Superior temporal gyrus (tissue), 1 donor: ENCODE results near the gene RSL1D1.
"Not testable (repeated sequence)": the region's sequence is repeated elsewhere in the genome, so short reads cannot be mapped to it uniquely, and the experiment has no call there.

Experiments
- DNase-seq: peaks from one replicate; pipeline ENCODE4 v3.0.0-alpha.2; 2016; ENCODE audit errors: extremely low spot score

RSL1D1 gene

DNA sequence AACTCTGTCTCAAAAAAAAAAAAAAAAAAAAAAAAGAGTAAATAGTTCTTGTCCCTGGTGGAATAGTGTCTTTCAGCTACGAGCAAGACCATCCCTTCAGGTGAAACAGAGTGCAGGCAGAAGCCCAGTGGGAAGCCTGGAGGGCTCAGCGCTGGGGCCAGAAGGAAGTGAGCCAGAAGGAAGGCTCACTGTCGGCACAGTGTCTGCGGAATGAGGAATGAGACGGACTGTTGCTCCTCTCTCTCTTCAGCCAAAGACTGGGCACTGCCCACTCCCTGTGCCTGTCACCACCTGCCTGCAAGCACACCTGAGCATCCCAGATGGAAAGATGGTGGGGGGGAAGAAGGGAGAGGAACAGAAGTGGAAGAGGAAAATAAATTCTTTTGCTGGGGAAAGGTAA, 7.5 kb downstream of the RSL1D1 start:
- DNase-seq: no peak

DNA sequence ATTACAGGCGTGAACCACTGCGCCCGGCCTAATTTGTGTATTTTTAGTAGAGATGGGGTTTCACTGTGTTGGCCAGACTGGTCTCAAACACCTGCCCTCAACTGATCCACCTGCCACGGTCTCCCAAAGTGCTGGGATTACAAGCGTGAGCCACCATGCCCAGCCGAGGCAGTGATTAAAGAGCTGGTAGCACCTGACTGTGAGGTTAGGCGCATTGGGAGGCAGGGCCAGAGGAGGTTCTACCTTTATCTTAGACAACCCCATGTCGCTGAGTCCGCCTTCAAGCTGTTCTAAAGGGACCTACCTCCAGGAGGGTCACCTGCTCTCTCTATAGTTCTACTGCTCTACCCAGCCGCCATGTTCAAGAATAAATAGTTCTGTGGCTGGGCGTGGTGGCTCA, 8.1 kb downstream of the RSL1D1 start:
- no peak for DNase-seq

DNA sequence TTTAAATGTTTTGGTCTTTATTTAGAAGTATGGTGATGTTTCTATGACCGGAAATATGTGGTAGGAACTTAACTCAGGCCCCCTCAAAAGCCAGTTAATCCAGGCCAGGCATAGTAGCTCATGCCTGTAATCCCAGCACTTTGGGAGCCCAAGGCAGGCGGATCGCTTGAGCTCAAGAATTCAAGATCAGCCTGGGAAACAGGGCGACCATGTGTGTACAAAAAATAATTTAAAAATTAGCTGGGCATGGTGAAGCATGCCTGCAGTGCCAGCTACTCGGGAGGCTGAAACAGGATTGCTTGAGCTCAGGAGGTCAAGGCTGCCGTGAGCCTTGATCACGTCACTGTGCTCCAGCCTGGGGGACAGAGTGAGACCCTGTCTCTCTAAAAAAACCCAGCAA, 10.3 kb downstream of the RSL1D1 start:
- DNase-seq: no peak

- no peak for DNase-seq
Observed at GRCh38 chr16:11836650-11837244, 14.6 kb downstream of the RSL1D1 start.

DNA sequence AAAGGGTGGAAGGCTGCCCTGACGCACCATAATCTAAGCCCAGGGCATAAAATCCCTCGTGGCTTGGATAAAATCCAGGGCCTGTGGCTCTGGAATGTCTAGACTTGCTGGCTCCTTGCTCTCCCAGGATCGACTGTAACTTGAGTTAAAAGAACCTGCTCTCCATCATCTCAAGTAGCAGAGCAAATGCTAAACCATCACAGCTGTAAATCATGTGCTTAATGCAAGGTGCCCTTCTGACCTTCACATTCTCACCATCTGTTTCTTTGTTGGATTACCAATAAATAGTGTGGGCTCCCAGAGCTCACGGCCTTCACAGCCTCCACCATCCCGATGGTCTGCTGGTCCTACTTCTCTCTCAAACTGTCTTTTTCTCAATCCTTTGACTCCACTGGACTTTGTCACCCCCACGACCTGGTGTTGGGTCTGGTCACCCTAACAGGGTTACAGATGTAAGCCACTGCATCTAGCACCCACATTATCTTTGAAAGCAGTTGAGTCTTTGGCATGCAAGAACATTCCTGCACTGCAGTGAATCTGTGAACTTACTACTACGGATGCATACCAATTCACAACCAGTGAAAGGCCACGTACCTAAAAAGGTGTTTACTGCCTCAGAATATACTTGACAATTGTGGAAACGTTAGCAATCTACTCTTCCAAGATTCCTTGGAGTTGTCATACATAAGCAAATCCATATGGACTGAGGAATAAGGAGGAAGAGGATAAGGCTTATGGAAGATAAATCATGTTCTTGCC, 15.3 kb downstream of the RSL1D1 start:
- no peak for DNase-seq

DNA sequence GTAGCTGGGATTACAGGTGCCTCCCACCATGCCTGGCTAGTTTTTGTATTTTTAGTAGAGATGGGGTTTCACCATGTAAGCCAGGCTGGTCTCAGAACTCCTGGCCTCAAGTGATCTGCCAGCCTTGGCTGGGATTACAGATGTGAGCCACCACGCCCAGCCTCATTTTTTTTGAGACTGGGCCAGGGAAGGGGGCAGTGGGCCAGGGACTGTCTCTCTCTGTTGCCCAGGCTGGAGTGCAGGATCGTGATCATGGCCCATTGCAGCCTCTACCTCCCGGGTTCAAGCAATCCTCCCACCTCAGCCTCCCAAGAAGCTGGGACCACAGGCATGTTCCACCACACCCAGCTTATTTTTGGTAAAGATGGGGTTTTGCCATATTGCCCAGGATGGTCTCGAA, 16.0 kb downstream of the RSL1D1 start:
- no peak for DNase-seq

DNA sequence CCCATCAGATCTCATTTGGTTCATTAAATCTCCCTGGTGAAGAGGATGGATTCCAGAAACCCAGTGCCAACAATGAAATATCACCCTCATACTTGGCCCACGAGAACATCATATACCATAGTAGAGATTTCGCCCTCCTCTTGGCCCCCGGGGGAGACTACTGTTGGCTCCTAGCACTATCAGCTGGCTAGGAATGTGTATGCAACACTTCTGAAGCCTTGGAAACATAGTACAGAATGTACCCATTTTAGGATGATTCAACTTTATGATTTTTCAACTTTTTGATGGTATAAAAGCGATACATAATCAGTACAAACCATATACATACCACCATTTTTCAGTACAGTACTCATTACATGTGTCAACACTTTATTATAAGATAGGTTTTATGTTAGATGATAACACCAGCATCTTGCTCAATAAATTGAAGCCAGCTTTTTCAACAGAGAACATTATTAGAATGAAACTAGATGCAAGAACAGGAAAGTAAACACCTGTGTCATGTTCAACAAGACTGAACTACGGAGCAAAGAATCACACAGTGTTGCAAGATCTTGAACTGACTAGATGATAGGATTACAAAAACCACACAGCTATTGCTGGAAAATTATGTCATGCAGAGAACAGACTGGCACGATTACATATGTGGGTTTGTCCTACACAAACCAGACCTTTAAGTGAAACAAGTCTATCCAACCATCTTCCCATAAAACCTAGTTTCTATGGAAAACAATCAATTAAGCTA, 17.2 kb downstream of the RSL1D1 start:
- no peak for DNase-seq

DNA sequence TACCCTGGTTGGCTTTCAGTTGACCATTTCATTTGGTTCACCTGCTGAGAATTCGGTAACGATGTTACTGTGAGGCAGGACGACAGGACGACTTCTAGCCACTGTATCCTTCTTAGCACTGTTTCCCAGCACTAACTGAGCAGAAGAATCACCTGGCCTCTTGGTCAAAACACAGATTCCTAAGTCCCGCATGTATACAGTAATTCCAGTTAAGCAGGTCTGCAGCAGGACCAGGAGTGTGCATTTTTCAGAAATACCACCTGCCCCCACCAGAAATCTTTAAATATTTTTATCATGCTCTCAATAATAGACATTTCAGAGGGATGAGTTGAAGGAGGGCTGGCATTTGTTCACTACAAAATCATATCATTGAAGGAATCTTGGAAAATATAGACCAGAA, 22.6 kb downstream of the RSL1D1 start:
- DNase-seq: no peak

GRCh38 chr16:11825520-11826165, 25.7 kb downstream of the RSL1D1 start:
- DNase-seq: not testable (repeated sequence)

GRCh38 chr16:11824362-11824761, 27.0 kb downstream of the RSL1D1 start:
- no peak for DNase-seq

- not testable (repeated sequence) for DNase-seq
Observed at GRCh38 chr16:11823645-11824044, 27.7 kb downstream of the RSL1D1 start.

GRCh38 chr16:11819798-11820197, 31.5 kb downstream of the RSL1D1 start:
- DNase-seq: no peak

GRCh38 chr16:11818970-11819369, 32.4 kb downstream of the RSL1D1 start:
- DNase-seq: not testable (repeated sequence)

GRCh38 chr16:11816123-11816522, 35.2 kb downstream of the RSL1D1 start:
- no peak for DNase-seq

DNA sequence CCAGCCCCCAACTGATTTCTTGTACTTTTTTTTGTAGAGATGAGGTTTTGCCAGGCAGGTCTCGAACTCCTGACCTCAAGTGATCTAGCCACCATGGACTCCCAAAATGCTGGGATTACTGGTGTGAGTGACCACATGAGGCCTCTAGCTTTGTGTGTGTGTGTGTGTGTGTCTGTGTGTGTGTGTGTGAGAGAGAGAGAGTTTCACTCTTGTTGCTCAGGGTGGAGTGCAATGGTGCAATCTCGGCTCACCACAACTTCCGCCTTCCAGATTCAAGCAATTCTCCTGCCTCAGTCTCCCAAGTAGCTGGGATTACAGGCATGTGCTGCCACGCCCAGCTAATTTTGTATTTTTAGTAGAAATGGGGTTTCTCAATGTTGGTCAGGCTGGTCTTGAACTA, 36.5 kb downstream of the RSL1D1 start:
- DNase-seq: not testable (repeated sequence)

DNA sequence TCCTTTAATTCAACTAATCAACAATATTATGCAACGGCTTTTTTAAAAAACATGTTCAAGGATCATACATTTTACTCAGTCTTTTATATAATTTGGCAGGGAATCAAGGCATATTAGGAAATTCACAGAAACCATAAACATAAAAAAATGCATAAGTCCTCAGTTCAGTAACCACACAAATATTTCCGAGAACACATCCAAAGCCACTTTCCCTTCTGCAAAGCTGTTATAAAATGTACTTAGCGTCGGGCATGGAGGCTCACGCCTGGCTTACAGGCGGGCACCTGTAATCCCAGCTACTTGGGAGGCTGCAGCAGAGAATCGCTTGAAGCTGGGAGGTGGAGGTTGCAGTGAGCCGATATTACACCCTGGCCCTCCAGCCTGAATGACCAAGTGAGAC, 44.6 kb downstream of the RSL1D1 start:
- DNase-seq: no peak

GRCh38 chr16:11805556-11805955, 45.8 kb downstream of the RSL1D1 start:
- no peak for DNase-seq

DNA sequence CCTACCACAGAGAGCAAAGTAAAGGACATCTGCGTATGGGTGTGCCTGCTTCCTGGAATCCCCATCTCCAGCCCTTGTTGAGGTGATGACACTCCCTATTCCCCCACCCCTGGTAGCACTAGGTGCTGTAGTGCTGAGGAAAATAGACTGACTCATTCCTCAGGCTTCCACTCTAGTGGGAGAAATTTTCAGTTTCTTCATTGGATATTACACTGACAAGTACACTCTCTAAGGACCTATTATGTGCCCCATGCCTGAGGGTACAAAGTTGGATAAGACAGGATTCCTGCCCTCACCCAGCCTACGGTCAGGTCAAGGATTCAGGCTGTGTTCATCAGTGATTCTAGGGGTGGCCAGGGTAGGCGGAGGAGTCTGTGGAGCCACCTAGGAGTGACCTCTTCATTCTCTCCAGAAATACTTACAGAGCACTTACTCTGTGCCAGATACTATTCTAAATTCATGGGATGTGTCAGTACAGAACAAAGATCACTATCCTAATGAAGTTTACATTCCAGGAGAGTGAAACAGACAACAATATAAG, 49.8 kb downstream of the RSL1D1 start:
- no peak for DNase-seq

GRCh38 chr16:11800382-11800718, 51.0 kb downstream of the RSL1D1 start:
- no peak for DNase-seq

DNA sequence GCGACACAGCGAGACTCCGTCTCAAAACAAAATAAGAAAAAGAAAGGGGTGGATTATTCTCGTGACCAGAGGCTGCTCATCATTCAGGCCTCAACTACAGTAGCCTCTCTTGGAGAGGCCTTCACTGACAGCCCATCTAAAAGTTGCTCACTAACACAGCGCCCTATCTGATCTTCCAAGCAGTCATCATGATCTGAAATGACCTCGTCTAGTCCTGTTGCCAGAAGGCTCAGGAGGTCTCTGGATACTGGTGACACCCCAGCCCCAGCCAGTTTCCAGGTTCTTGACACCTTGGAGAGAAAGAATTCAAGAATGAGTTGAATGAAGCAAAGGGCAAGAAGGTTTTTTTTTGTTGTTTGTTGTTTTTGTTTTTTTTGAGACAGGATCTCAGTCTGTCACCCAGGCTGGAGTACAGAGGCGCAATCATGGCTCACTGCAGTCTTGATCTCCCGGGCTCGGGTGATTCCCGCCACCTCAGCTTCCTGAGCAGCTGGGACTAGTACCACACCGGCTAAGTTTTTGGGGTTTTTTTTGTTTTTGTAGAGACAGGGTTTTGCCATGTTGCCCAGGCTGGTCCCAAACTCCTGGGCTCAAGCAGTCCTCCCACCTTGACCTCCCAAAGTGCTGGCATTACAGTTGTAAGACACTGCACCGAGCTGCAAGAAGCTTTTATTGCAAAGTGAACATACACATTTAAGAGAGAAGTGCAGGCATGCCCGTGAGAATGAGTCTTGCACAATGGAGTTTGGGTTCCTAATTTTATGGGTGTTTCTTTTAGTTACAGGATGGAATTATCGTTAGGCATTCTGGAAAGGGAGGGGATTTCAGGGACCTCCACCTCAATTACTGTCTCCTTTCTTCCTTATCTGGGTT, 51.6 kb downstream of the RSL1D1 start:
- DNase-seq: no peak

GRCh38 chr16:11799017-11799381, 52.3 kb downstream of the RSL1D1 start:
- DNase-seq: no peak
